ENCODE measurements around the gene ZNF749. TPM values are rescaled to one million over a fixed set of nuclear protein-coding genes. Genes with fewer than 3 reads are reported as not detected.
A peak's percentile ranks its signal among the peaks of the same experiment; 100 is the strongest.
"Not testable (repeated sequence)": the region's sequence is repeated elsewhere in the genome, so short reads cannot be mapped to it uniquely, and the experiment has no call there.

ZNF749 gene
- total RNA-seq, 4 donors from 2014 or later, result 0.75 to 19.1 (median 7.1) TPM

- no peak overlapping the region for H3K4me3 ChIP-seq
- H3K27me3 ChIP-seq, result no peaks in the 10 kb centered on the region
- no peak overlapping the region for H3K27ac ChIP-seq
- peaks cover 0 to 11% (median 4%) of the 10 kb centered on the region in 4 donors for H3K4me1 ChIP-seq
- DNase-seq, result no peak
- H3K9me3 ChIP-seq, result peaks cover 79 to 84% of the 10 kb centered on the region in 2 donors
- in situ Hi-C loops (cut with MboI; ENCODE audit: low pct_ligation_motif_present in 1 of 4, low pct_unique_long_range_greater_than_20kb in 1 of 4, low sequenced_read_pairs in 3 of 4), result no loop called here
- intact Hi-C loops (cut with DNase I; ENCODE audit: low total_unique reads), result no loop called here
- no peak for TF ChIP-seq POLR2A (IDR thresholded peaks at IDR 0.05)
- TF ChIP-seq EP300 (IDR thresholded peaks at IDR 0.05; ENCODE audit: low read depth), result no peak
- no peak for TF ChIP-seq CTCF (IDR thresholded peaks at IDR 0.05)
- no peak for TF ChIP-seq POLR2AphosphoS5 (IDR thresholded peaks at IDR 0.05)
- WGBS, 2 donors (ENCODE audit: low coverage in 1 of 2), result 95 to 100% methylated on average over 2 to 4 of the region's 4 CpGs
- peaks cover 0 to 38% (median 18%) of the 10 kb centered on the region in 4 donors for H3K36me3 ChIP-seq
Observed at GRCh38 chr19:57473646-57474045, 38.5 kb downstream of the ZNF749 start.

- peak; percentile 86 for DNase-seq
- in situ Hi-C loops (cut with MboI; ENCODE audit: low pct_ligation_motif_present in 1 of 4, low pct_unique_long_range_greater_than_20kb in 1 of 4, low sequenced_read_pairs in 3 of 4) (no loop called here), intact Hi-C loops (cut with DNase I; ENCODE audit: low total_unique reads) (no loop called here)
- H3K4me3 ChIP-seq, result peak within 1 kb of the TSS; percentile 44 to 66 (median 52)
- TF ChIP-seq POLR2AphosphoS5 (IDR thresholded peaks at IDR 0.05) (no peak), CTCF (IDR thresholded peaks at IDR 0.05) (peak; percentile 16 to 77 (median 50)), EP300 (IDR thresholded peaks at IDR 0.05; ENCODE audit: low read depth) (no peak)
- WGBS, 2 donors (ENCODE audit: low coverage in 1 of 2), result 10 to 18% methylated on average over 4 to 30 of the region's 38 CpGs
- peaks cover 45 to 47% of the 10 kb centered on the region in 2 donors for H3K9me3 ChIP-seq
- peaks cover 0 to 11% (median 4%) of the 10 kb centered on the region in 4 donors for H3K4me1 ChIP-seq
- peak within 1 kb of the TSS; percentile 69 to 76 (median 73) for H3K27ac ChIP-seq
- H3K36me3 ChIP-seq, result peaks cover 0 to 31% (median 15%) of the 10 kb centered on the region in 4 donors
- H3K27me3 ChIP-seq, result no peaks in the 10 kb centered on the region
Observed at GRCh38 chr19:57477191-57478008, 42.3 kb downstream of the ZNF749 start, which contains the start of gene ZNF772. Gene ZNF772 (minus strand): TSS chr19:57477566. CDS start chr19:57477309, 257 bp downstream.

DNA sequence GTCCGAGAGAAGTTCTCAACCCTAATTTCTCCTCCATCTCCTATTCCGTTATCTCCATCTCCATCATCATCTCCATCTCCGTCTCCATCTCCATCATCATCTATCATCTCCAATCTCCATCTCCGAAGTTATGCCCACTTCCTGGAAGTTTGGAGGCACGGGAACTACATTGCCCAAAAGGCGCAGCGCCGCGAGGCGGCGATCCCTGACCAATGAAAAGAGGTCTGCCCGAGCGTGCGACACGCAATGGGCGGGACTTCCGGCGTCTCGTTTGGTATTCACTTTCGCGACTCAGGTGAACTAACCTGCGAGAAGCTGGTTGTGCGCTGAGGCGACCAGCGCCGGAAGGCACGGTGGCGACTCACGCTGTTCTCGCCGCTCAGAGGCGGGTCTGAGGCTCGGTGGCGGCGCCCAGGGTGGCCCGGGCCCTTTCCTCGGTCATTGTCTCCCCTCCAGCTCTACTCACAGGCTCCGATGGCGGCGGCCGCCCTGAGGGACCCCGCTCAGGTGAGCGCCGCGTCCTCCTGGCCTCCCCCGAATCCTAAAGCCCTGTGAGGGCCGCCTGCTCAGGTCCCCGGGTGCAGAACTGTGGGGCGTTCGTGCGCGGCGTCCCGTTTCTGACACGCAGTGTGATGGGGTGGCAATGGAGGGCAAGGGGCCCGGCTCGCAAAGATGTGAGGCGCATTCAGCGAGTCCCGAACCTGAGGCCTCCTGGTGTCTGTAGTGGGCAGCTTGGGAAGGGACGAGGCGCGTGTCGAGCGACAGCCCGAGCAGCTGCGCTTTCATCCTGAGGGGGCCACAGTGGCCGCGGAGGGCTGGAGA, 52.6 kb downstream of the ZNF749 start, which contains the start of gene ZNF419:
TSS of gene ZNF419 (plus strand) at position 274 of the 822 bp plus-strand sequence. CDS start at position 475, 201 bp downstream.
- peak; percentile 95 for DNase-seq
- H3K27ac ChIP-seq, result peak within 1 kb of the TSS; percentile 79 to 84 (median 80)
- H3K27me3 ChIP-seq; H3K4me1 ChIP-seq; intact Hi-C loops (cut with DNase I; ENCODE audit: low total_unique reads); in situ Hi-C loops (cut with MboI; ENCODE audit: low pct_ligation_motif_present in 1 of 4, low pct_unique_long_range_greater_than_20kb in 1 of 4, low sequenced_read_pairs in 3 of 4); H3K9me3 ChIP-seq: not testable (repeated sequence)
- TF ChIP-seq POLR2A (IDR thresholded peaks at IDR 0.05) (peak; percentile 67), CTCF (IDR thresholded peaks at IDR 0.05) (peak in 1 of 5 experiments; percentile 32), POLR2AphosphoS5 (IDR thresholded peaks at IDR 0.05) (peak; percentile 48 to 72 (median 69))
- peaks cover 0 to 23% (median 8%) of the 10 kb centered on the region in 4 donors for H3K36me3 ChIP-seq
- 2 to 15% methylated on average over 4 to 57 of the region's 69 CpGs for WGBS, 2 donors (ENCODE audit: low coverage in 1 of 2)
- peak within 1 kb of the TSS; percentile 90 to 99 (median 96) for H3K4me3 ChIP-seq

DNA sequence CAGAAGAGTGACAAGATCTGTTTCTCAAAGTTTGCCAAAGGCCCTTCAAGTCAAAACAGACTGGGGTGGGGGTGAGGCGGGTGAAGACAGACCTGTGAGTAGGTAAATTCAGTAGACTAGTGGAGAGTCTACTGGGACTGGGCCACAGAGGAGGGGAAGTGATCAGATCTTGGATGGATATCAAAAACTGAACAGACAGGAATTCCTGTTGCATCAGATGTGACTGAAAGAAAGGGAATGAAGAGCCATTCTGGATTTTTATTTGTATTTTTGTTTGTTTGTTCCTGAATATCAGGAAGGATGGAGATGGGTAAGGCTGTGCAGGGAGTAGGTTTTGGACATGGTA, 53.1 kb downstream of the ZNF749 start:
- H3K27me3 ChIP-seq; H3K4me1 ChIP-seq; H3K4me3 ChIP-seq; in situ Hi-C loops (cut with MboI; ENCODE audit: low pct_ligation_motif_present in 1 of 4, low pct_unique_long_range_greater_than_20kb in 1 of 4, low sequenced_read_pairs in 3 of 4); intact Hi-C loops (cut with DNase I; ENCODE audit: low total_unique reads); H3K27ac ChIP-seq; H3K9me3 ChIP-seq; DNase-seq: not testable (repeated sequence)
- WGBS, 2 donors (ENCODE audit: low coverage in 1 of 2), result no CpG with 5 or more reads among the region's 1 CpG
- H3K36me3 ChIP-seq, result peaks cover 0 to 29% (median 11%) of the 10 kb centered on the region in 4 donors

Small RNA genes within 50 kb of the gene (small RNA-seq; reads per million reads assigned to genes)
- gene VN1R107P, result 0 reads per million in 4 donors

Other genes with a start within 250 kb of the ZNF749 start
- 100 to 1,000 TPM in 1 of 4 donors, 10 to 100 TPM in 3; 24.3 to 166 (median 35.6) TPM for gene ZNF264, start 243.8 kb upstream of the ZNF749 start, total RNA-seq
- gene AURKC, start 204.3 kb upstream of the ZNF749 start, total RNA-seq, result not detected
- 10 to 100 TPM; 11.1 to 21.3 (median 14.5) TPM for gene ZNF805, start 194.7 kb upstream of the ZNF749 start, total RNA-seq
- 100 to 1,000 TPM in 1 of 4 donors, 10 to 100 TPM in 3; 44.4 to 191 (median 74.6) TPM for gene ZNF460, start 154.8 kb upstream of the ZNF749 start, total RNA-seq
- gene ZNF543, start 114.9 kb upstream of the ZNF749 start, total RNA-seq, result 1 to 10 TPM; 1.4 to 9.7 (median 4.3) TPM
- 1 to 10 TPM in 3 of 4 donors, under 1 TPM in 1; 0.40 to 4.2 (median 3.5) TPM for gene ZNF304, start 84.1 kb upstream of the ZNF749 start, total RNA-seq
- gene TRAPPC2B, start 71.8 kb upstream of the ZNF749 start, total RNA-seq, result 10 to 100 TPM in 1 of 4 donors, 1 to 10 TPM in 1, not detected in 2; 8.3 to 12.5 TPM
- 1 to 10 TPM in 2 of 4 donors, under 1 TPM in 1, not detected in 1; 0.60 to 1.3 (median 1.2) TPM for gene ZNF547, start 71.8 kb upstream of the ZNF749 start, total RNA-seq
- gene ZNF548, start 45.5 kb upstream of the ZNF749 start, total RNA-seq, result 10 to 100 TPM in 2 of 4 donors, 1 to 10 TPM in 2; 4.2 to 13.1 (median 8.2) TPM
- gene ZNF17, start 24.2 kb upstream of the ZNF749 start, total RNA-seq, result 10 to 100 TPM; 10.6 to 53.1 (median 13.2) TPM
- 10 to 100 TPM in 1 of 4 donors, under 1 TPM in 1, not detected in 2; 0.14 to 13.8 TPM for gene VN1R1, start 21.8 kb downstream of the ZNF749 start, total RNA-seq
- 10 to 100 TPM in 1 of 4 donors, 1 to 10 TPM in 2, under 1 TPM in 1; 0.75 to 25.9 (median 6.0) TPM for gene ZNF772, start 42.2 kb downstream of the ZNF749 start, total RNA-seq
- gene ZNF419, start 52.4 kb downstream of the ZNF749 start, total RNA-seq, result 1 to 10 TPM; 1.6 to 6.8 (median 5.1) TPM
- gene ZNF773, start 64.6 kb downstream of the ZNF749 start, total RNA-seq, result 10 to 100 TPM in 1 of 4 donors, 1 to 10 TPM in 3; 4.5 to 11.0 (median 5.9) TPM
- 1 to 10 TPM; 1.9 to 5.2 (median 4.8) TPM for gene ZNF549, start 92.0 kb downstream of the ZNF749 start, total RNA-seq
- gene ZNF550, start 124.5 kb downstream of the ZNF749 start, total RNA-seq, result 10 to 100 TPM in 1 of 4 donors, 1 to 10 TPM in 3; 3.4 to 41.1 (median 5.5) TPM
- gene ZNF416, start 143.6 kb downstream of the ZNF749 start, total RNA-seq, result 10 to 100 TPM in 1 of 4 donors, 1 to 10 TPM in 3; 2.2 to 17.6 (median 3.0) TPM
- 1 to 10 TPM in 3 of 4 donors, under 1 TPM in 1; 0.40 to 3.3 (median 1.2) TPM for gene ZIK1, start 148.8 kb downstream of the ZNF749 start, total RNA-seq
- gene ZNF530, start 164.6 kb downstream of the ZNF749 start, total RNA-seq, result 1 to 10 TPM in 2 of 4 donors, not detected in 2; 2.4 to 4.4 TPM
- gene ZNF134, start 178.9 kb downstream of the ZNF749 start, total RNA-seq, result 10 to 100 TPM in 3 of 4 donors, 1 to 10 TPM in 1; 1.6 to 16.8 (median 13.8) TPM
- gene ZNF211, start 197.8 kb downstream of the ZNF749 start, total RNA-seq, result 10 to 100 TPM in 3 of 4 donors, 1 to 10 TPM in 1; 5.6 to 60.1 (median 15.3) TPM
- gene ZSCAN4, start 233.6 kb downstream of the ZNF749 start, total RNA-seq, result not detected
- gene ZNF551, start 246.7 kb downstream of the ZNF749 start, total RNA-seq, result 10 to 100 TPM in 1 of 4 donors, 1 to 10 TPM in 3; 3.0 to 10.8 (median 7.4) TPM